A549 (cell line): ENCODE data around the gene SLC2A10. TPM values are rescaled to one million over a fixed set of nuclear protein-coding genes. Genes with fewer than 3 reads are reported as not detected.

ENCODE experiments used
- ATAC-seq, 2 experiments: fragments of 200-7000 bp in 1 of 2; fragments of >200 bp in 1 of 2; cut with Nextera tagmentation in 1 of 2; cut with Tn5 transposase in 1 of 2; 3 replicates each; pipeline versions ENCODE4 v1.8.0 to v1.9.1; 2018 to 2020; ENCODE audit warnings: mild to moderate bottlenecking in 1 of 2, moderate library complexity in 1 of 2
- CTCF ChIA-PET: fragments of 300-600 bp; sonication (Branson Sonifier 250); formaldehyde crosslinking; extraction: SDS; loops from one replicate; lab custom pipeline; 2021; ENCODE audit warnings: antibody characterized with exemption, inconsistent platforms; lab: Yijun Ruan, JAX
- POLR2A ChIA-PET: fragments of 350-600 bp; formaldehyde crosslinking; extraction: SDS; loops from one replicate; lab custom pipeline; 2021; ENCODE audit warnings: antibody characterized with exemption, inconsistent platforms; lab: Yijun Ruan, JAX
- DNase-seq, 2 experiments: peaks; one replicate each; pipeline versions ENCODE4 v3.0.0 to v3.0.0-alpha.2; 2011 to 2016; ENCODE audit warnings: low read depth in 1 of 2, low spot score in 1 of 2
- FAIRE-seq: peaks from 2 replicates; lab custom pipeline; 2011; peaks lifted over from hg19 to GRCh38; lab: Jason Lieb, UNC
- H3K27ac ChIP-seq, 2 experiments: fragments of >200 bp; sonication (Bioruptor Twin); formaldehyde crosslinking; 3 replicates each; pipeline ENCODE4 v1.5.1; 2016 to 2017
- H3K4me1 ChIP-seq: fragments of >200 bp; sonication (Bioruptor Twin); formaldehyde crosslinking; 3 replicates; pipeline ENCODE4 v1.6.1; 2016
- H3K4me2 ChIP-seq: fragments of >200 bp; sonication (Bioruptor Twin); formaldehyde crosslinking; 3 replicates; pipeline ENCODE4 v1.6.1; 2016
- H3K4me3 ChIP-seq: fragments of >200 bp; sonication (Bioruptor Twin); formaldehyde crosslinking; 3 replicates; pipeline ENCODE4 v1.5.1; 2016
- H3K9me3 ChIP-seq: fragments of >200 bp; sonication (Bioruptor Twin); formaldehyde crosslinking; 3 replicates; pipeline ENCODE4 v1.6.1; 2016
- CEBPB ChIP-seq, 2 experiments: fragments of >200 bp in 1 of 2; sonication (Bioruptor Twin) in 1 of 2; formaldehyde crosslinking in 1 of 2; IDR thresholded peaks; 2 replicates each; pipeline ENCODE4 v1.6.1; 2012 to 2016
- CTCF ChIP-seq: fragments of >200 bp; sonication (Bioruptor Twin); formaldehyde crosslinking; IDR thresholded peaks from 3 replicates; pipeline ENCODE4 v1.5.1; 2016
- EHMT2 ChIP-seq: fragments of 200-600 bp; sonication (generic); IDR thresholded peaks from 2 replicates; pipeline ENCODE4 v1.6.1; 2016; ENCODE audit warnings: antibody characterized with exemption, low read depth, mild to moderate bottlenecking, moderate library complexity
- FOSB ChIP-seq: fragments of 250-450 bp; sonication (Bioruptor Pico); IDR thresholded peaks from 2 replicates; pipeline ENCODE4 v1.5.0; 2020; ENCODE audit warnings: mild to moderate bottlenecking, moderate library complexity
- HDAC2 ChIP-seq: fragments of 200-600 bp; sonication (generic); IDR thresholded peaks from 2 replicates; pipeline ENCODE4 v1.6.1; 2016
- HOXA7 ChIP-seq: fragments of 250-450 bp; sonication (Bioruptor Pico); IDR thresholded peaks from 2 replicates; pipeline ENCODE4 v1.5.0; 2020; ENCODE audit warnings: mild to moderate bottlenecking, moderate library complexity
- HOXB5 ChIP-seq: fragments of 250-450 bp; sonication (Bioruptor Pico); IDR thresholded peaks from 2 replicates; pipeline ENCODE4 v1.5.0; 2020; ENCODE audit warnings: mild to moderate bottlenecking, moderate library complexity
- JUN ChIP-seq, 2 experiments: fragments of >200 bp; sonication (Bioruptor Twin); formaldehyde crosslinking; IDR thresholded peaks; 2 replicates in 1 of 2; 3 replicates in 1 of 2; pipeline ENCODE4 v1.6.1; 2016 to 2017
- JUNB ChIP-seq: fragments of >200 bp; sonication (Bioruptor Twin); formaldehyde crosslinking; IDR thresholded peaks from 2 replicates; pipeline ENCODE4 v1.6.1; 2016
- KDM1A ChIP-seq: fragments of 200-600 bp; sonication (generic); IDR thresholded peaks from 2 replicates; pipeline ENCODE4 v1.6.1; 2016; ENCODE audit warnings: low read depth, mild to moderate bottlenecking
- PBX3 ChIP-seq: IDR thresholded peaks from 2 replicates; pipeline ENCODE4 v1.6.1; 2012
- POLR2AphosphoS2 ChIP-seq: conservative IDR thresholded peaks from 2 replicates; pipeline ENCODE4 v1.6.1; 2012; ENCODE audit warnings: low read length, improper control_type of control experiment, inconsistent platforms
- RCOR1 ChIP-seq: fragments of 150-350 bp; IDR thresholded peaks from 2 replicates; pipeline ENCODE4 v1.6.1; 2014; ENCODE audit warnings: antibody characterized with exemption, low read length, low read depth
- SMC3 ChIP-seq: fragments of >200 bp; sonication (Bioruptor Twin); formaldehyde crosslinking; IDR thresholded peaks from 3 replicates; pipeline ENCODE4 v1.6.1; 2018; ENCODE audit warnings: inconsistent platforms
- SREBF2 ChIP-seq: fragments of 450-650 bp; IDR thresholded peaks from 2 replicates; pipeline ENCODE4 v1.6.1; 2014; ENCODE audit warnings: mild to moderate bottlenecking, moderate library complexity
- ZNF302 ChIP-seq: fragments of 250-450 bp; sonication (Bioruptor Pico); IDR thresholded peaks from 2 replicates; pipeline ENCODE4 v1.9.0; 2021; ENCODE audit warnings: inconsistent platforms, mild to moderate bottlenecking, moderate library complexity
- WGBS: methylation state at CpG from one replicate; pipeline ENCODE4 v1.1.6; 2017; ENCODE audit errors: missing lambda C conversion rate; 5-methylcytosine and 5-hydroxymethylcytosine counted together
- polyA plus RNA-seq, 4 experiments: library from polyadenylated mRNA; depleted of rRNA in 3 of 4; stranded (reverse); fragments of >200 nt; fragmentation: RNase III in 1 of 4; extraction: RNeasy Plus Mini Kit Qiagen cat#74134 plus additional on column Dnase treatment in 1 of 4; gene quantifications; 2 replicates in 3 of 4; 3 replicates in 1 of 4; pipeline ENCODE4 v1.2.3, GENCODE V29; 2011 to 2017
- TF ChIP-seq, protein P1 (sequence below): fragments of 250-450 bp; sonication (Bioruptor Pico); IDR thresholded peaks from 2 replicates; pipeline ENCODE4 v1.5.0; 2021; ENCODE audit warnings: mild to moderate bottlenecking, moderate library complexity, borderline replicate concordance
- TF ChIP-seq, protein P2 (sequence below): fragments of >200 bp; sonication (Bioruptor Twin); formaldehyde crosslinking; IDR thresholded peaks from 3 replicates; pipeline ENCODE4 v1.6.1; 2016

The SLC2A10 gene
- polyA plus RNA-seq, 2 of the 4 experiments (the other 2 are of a cell fraction) = 0.01 TPM; not detected in 1

- TF ChIP-seq, protein P1, sequence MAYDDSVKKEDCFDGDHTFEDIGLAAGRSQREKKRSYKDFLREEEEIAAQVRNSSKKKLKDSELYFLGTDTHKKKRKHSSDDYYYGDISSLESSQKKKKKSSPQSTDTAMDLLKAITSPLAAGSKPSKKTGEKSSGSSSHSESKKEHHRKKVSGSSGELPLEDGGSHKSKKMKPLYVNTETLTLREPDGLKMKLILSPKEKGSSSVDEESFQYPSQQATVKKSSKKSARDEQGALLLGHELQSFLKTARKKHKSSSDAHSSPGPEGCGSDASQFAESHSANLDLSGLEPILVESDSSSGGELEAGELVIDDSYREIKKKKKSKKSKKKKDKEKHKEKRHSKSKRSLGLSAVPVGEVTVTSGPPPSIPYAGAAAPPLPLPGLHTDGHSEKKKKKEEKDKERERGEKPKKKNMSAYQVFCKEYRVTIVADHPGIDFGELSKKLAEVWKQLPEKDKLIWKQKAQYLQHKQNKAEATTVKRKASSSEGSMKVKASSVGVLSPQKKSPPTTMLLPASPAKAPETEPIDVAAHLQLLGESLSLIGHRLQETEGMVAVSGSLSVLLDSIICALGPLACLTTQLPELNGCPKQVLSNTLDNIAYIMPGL = no peak
- TF ChIP-seq POLR2AphosphoS2 = no peak
- TF ChIP-seq, protein P2, sequence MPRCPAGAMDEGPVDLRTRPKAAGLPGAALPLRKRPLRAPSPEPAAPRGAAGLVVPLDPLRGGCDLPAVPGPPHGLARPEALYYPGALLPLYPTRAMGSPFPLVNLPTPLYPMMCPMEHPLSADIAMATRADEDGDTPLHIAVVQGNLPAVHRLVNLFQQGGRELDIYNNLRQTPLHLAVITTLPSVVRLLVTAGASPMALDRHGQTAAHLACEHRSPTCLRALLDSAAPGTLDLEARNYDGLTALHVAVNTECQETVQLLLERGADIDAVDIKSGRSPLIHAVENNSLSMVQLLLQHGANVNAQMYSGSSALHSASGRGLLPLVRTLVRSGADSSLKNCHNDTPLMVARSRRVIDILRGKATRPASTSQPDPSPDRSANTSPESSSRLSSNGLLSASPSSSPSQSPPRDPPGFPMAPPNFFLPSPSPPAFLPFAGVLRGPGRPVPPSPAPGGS = no peak
- no peak for TF ChIP-seq SMC3
- no peak for TF ChIP-seq SREBF2
- no peak for TF ChIP-seq HOXB5 (CRISPR knock-in tag)
- no peak for TF ChIP-seq HOXA7 (CRISPR knock-in tag)
- no peak for TF ChIP-seq KDM1A
- TF ChIP-seq PBX3 = no peak
- TF ChIP-seq ZNF302 (CRISPR knock-in tag) = no peak
- no peak for TF ChIP-seq HDAC2
- TF ChIP-seq JUN (IDR thresholded peaks at IDR 0.05) = no peak
Observed at GRCh38 chr20:46678516-46678915, 30.9 kb upstream of the SLC2A10 start (continued).

- no peak for DNase-seq
- FAIRE-seq = no peak
Observed at GRCh38 chr20:46680684-46681031, 28.8 kb upstream of the SLC2A10 start.

More at GRCh38 chr20:46680684-46681031, 28.8 kb upstream of the SLC2A10 start:
- ChIA-PET POLR2A (interaction anchor here (0.5 to 0.7 kb wide), 2 partner anchors 119 to 123 kb away, joined by 3 read pairs; no protein-coding TSS in a partner anchor), CTCF (interaction anchor here (0.6 to 9.7 kb wide), 32 partner anchors 8 to 1425 kb away, joined by 3 to 113 read pairs (median 4); partner anchors contain the start of genes OCSTAMP and ZNF334)
- Histone ChIP-seq H3K4me3 (no peak overlapping the region), H3K4me2 (no peak overlapping the region), H3K9me3 (no peaks in the 10 kb centered on the region), H3K27ac (no peak overlapping the region), H3K4me1 (no peaks in the 10 kb centered on the region)
- TF ChIP-seq FOSB (CRISPR knock-in tag) = no peak
- no peak for TF ChIP-seq CTCF
- no peak for TF ChIP-seq CEBPB (IDR thresholded peaks at IDR 0.05)
- TF ChIP-seq RCOR1 = no peak
- no peak for TF ChIP-seq JUNB
- no peak for TF ChIP-seq PBX3
- TF ChIP-seq EHMT2 = no peak
- ATAC-seq = no peak
- WGBS = 88% methylated on average over 2 of the region's 2 CpGs
